WTC11 (cell line): Measurements from ENCODE around the gene SNPH. TPM values are rescaled to one million over a fixed set of nuclear protein-coding genes. Genes with fewer than 3 reads are reported as not detected.

Experiments used
- ATAC-seq: fragments of 200-7000 bp; cut with Tn5 transposase; 2 replicates; pipeline ENCODE4 v1.10.0; 2021; ENCODE audit warnings: mild to moderate bottlenecking, moderate library complexity
- CTCF ChIA-PET: fragments of 300-600 bp; sonication (Branson Sonifier 250); formaldehyde crosslinking; loops from one replicate; lab custom pipeline; 2021; ENCODE audit warnings: antibody characterized with exemption; lab: Charles Lee
- POLR2A ChIA-PET: fragments of 350-600 bp; sonication (Branson Sonifier 250); formaldehyde crosslinking; loops from one replicate; lab custom pipeline; 2021; ENCODE audit warnings: antibody characterized with exemption; lab: Charles Lee
- DNase-seq: peaks from one replicate; pipeline ENCODE4 v3.0.0; 2021; ENCODE audit warnings: low spot score
- H3K27ac Mint-ChIP-seq: 2 replicates; pipeline ENCODE4 v1.8.0; 2021; ENCODE audit warnings: mixed read lengths
- H3K27me3 Mint-ChIP-seq: 2 replicates; pipeline ENCODE4 v1.8.0; 2021; ENCODE audit warnings: low read depth, mild to moderate bottlenecking, moderate library complexity, mixed read lengths
- H3K36me3 Mint-ChIP-seq: 2 replicates; pipeline ENCODE4 v1.8.0; 2021; ENCODE audit warnings: mixed read lengths
- H3K4me1 Mint-ChIP-seq: 2 replicates; pipeline ENCODE4 v1.8.0; 2022; ENCODE audit warnings: mixed read lengths
- H3K4me3 Mint-ChIP-seq: 2 replicates; pipeline ENCODE4 v1.8.0; 2021; ENCODE audit warnings: mild to moderate bottlenecking, moderate library complexity, mixed read lengths
- H3K9me3 Mint-ChIP-seq: 2 replicates; pipeline ENCODE4 v1.8.0; 2021; ENCODE audit warnings: mixed read lengths
- ARID4B ChIP-seq: sonication (generic); formaldehyde crosslinking; IDR thresholded peaks from 2 replicates; pipeline ENCODE4 v1.8.0; 2023; ENCODE audit warnings: missing genetic modification reagents, mild to moderate bottlenecking, borderline replicate concordance
- CREB1 ChIP-seq: sonication (generic); formaldehyde crosslinking; IDR thresholded peaks from 2 replicates; pipeline ENCODE4 v1.8.0; 2023; ENCODE audit warnings: mild to moderate bottlenecking, missing genetic modification reagents
- CREM ChIP-seq: sonication (generic); formaldehyde crosslinking; IDR thresholded peaks from 2 replicates; pipeline ENCODE4 v1.8.1; 2022; ENCODE audit warnings: mild to moderate bottlenecking, missing genetic modification reagents, moderate library complexity
- E2F4 ChIP-seq: sonication (generic); formaldehyde crosslinking; IDR thresholded peaks from 2 replicates; pipeline ENCODE4 v1.8.1; 2022; ENCODE audit warnings: low read depth, mild to moderate bottlenecking, moderate library complexity, missing genetic modification reagents, borderline replicate concordance
- EMX1 ChIP-seq: fragments of 250-450 bp; sonication (Bioruptor Pico); IDR thresholded peaks from 2 replicates; pipeline ENCODE4 v1.8.0; 2021; ENCODE audit warnings: mild to moderate bottlenecking
- ESRRA ChIP-seq: sonication (generic); formaldehyde crosslinking; IDR thresholded peaks from 2 replicates; pipeline ENCODE4 v1.8.1; 2022; ENCODE audit warnings: mild to moderate bottlenecking, missing genetic modification reagents, borderline replicate concordance
- FOXP1 ChIP-seq: sonication (generic); formaldehyde crosslinking; IDR thresholded peaks from 2 replicates; pipeline ENCODE4 v1.8.0; 2022; ENCODE audit warnings: missing genetic modification reagents, mild to moderate bottlenecking, moderate library complexity, borderline replicate concordance
- FOXP4 ChIP-seq: sonication (generic); formaldehyde crosslinking; IDR thresholded peaks from 2 replicates; pipeline ENCODE4 v1.8.0; 2022; ENCODE audit warnings: mild to moderate bottlenecking, missing genetic modification reagents
- IRF2 ChIP-seq: sonication (generic); formaldehyde crosslinking; IDR thresholded peaks from 2 replicates; pipeline ENCODE4 v1.8.0; 2022; ENCODE audit warnings: low read depth, missing genetic modification reagents, borderline replicate concordance
- JUN ChIP-seq: sonication (generic); formaldehyde crosslinking; IDR thresholded peaks from 2 replicates; pipeline ENCODE4 v1.8.0; 2023; ENCODE audit warnings: mild to moderate bottlenecking, missing genetic modification reagents
- MAX ChIP-seq: sonication (generic); formaldehyde crosslinking; IDR thresholded peaks from 2 replicates; pipeline ENCODE4 v1.8.0; 2022; ENCODE audit warnings: mild to moderate bottlenecking, missing genetic modification reagents
- MYBL2 ChIP-seq: sonication (generic); formaldehyde crosslinking; IDR thresholded peaks from 2 replicates; pipeline ENCODE4 v1.8.1; 2023; ENCODE audit warnings: mild to moderate bottlenecking, moderate library complexity, missing genetic modification reagents
- NFATC4 ChIP-seq: fragments of 250-450 bp; sonication (Bioruptor Pico); IDR thresholded peaks from 2 replicates; pipeline ENCODE4 v1.9.0; 2021; ENCODE audit warnings: mild to moderate bottlenecking
- NFYB ChIP-seq: sonication (generic); formaldehyde crosslinking; conservative IDR thresholded peaks from 2 replicates; pipeline ENCODE4 v1.8.0; 2022; ENCODE audit warnings: low read depth, missing genetic modification reagents
- NR2C2 ChIP-seq: sonication (generic); formaldehyde crosslinking; IDR thresholded peaks from 2 replicates; pipeline ENCODE4 v1.8.0; 2022; ENCODE audit warnings: mild to moderate bottlenecking, missing genetic modification reagents
- PREB ChIP-seq: sonication (generic); formaldehyde crosslinking; IDR thresholded peaks from 2 replicates; pipeline ENCODE4 v1.8.1; 2022; ENCODE audit warnings: mild to moderate bottlenecking, missing genetic modification reagents, moderate library complexity, borderline replicate concordance
- RELA ChIP-seq: sonication (generic); formaldehyde crosslinking; IDR thresholded peaks from 2 replicates; pipeline ENCODE4 v1.8.1; 2022; ENCODE audit warnings: missing genetic modification reagents, mild to moderate bottlenecking, borderline replicate concordance
- SMAD3 ChIP-seq: sonication (generic); formaldehyde crosslinking; IDR thresholded peaks from 2 replicates; pipeline ENCODE4 v1.8.0; 2022; ENCODE audit warnings: missing genetic modification reagents, mild to moderate bottlenecking, borderline replicate concordance
- TEAD1 ChIP-seq: sonication (generic); formaldehyde crosslinking; IDR thresholded peaks from 2 replicates; pipeline ENCODE4 v1.8.0; 2022; ENCODE audit warnings: mild to moderate bottlenecking, missing genetic modification reagents
- ZNF138 ChIP-seq: sonication (generic); formaldehyde crosslinking; conservative IDR thresholded peaks from 2 replicates; pipeline ENCODE4 v1.8.1; 2022; ENCODE audit warnings: mild to moderate bottlenecking, moderate library complexity, missing genetic modification reagents
- ZNF232 ChIP-seq: sonication (generic); formaldehyde crosslinking; IDR thresholded peaks from 2 replicates; pipeline ENCODE4 v1.8.0; 2022; ENCODE audit warnings: mild to moderate bottlenecking, missing genetic modification reagents
- ZNF263 ChIP-seq: sonication (generic); formaldehyde crosslinking; IDR thresholded peaks from 2 replicates; pipeline ENCODE4 v1.8.1; 2022; ENCODE audit warnings: low read depth, mild to moderate bottlenecking, moderate library complexity, missing genetic modification reagents
- ZNF317 ChIP-seq: sonication (generic); formaldehyde crosslinking; IDR thresholded peaks from 2 replicates; pipeline ENCODE4 v1.8.1; 2023; ENCODE audit warnings: low read depth, mild to moderate bottlenecking, moderate library complexity, missing genetic modification reagents, borderline replicate concordance
- ZNF512 ChIP-seq: sonication (generic); formaldehyde crosslinking; IDR thresholded peaks from 2 replicates; pipeline ENCODE4 v1.8.1; 2022; ENCODE audit warnings: missing genetic modification reagents, borderline replicate concordance
- ZNF671 ChIP-seq: fragments of 250-450 bp; sonication (Bioruptor Pico); IDR thresholded peaks from 2 replicates; pipeline ENCODE4 v1.8.0; 2021; ENCODE audit warnings: mild to moderate bottlenecking
- total RNA-seq: library from RNA; stranded (reverse); gene quantifications from 3 replicates; pipeline ENCODE4 v1.2.3, GENCODE V29; 2021

Gene SNPH
- total RNA-seq, 1 experiment from 2014 or later = 3.5 TPM

GRCh38 chr20:1240549-1240948 lies 25.5 kb upstream of the SNPH start:
- H3K27me3 Mint-ChIP-seq = peaks cover 29% of the 10 kb centered on the region
- H3K4me3 Mint-ChIP-seq = no peak overlapping the region
- TF ChIP-seq ZNF671 (CRISPR knock-in tag) (no peak), EMX1 (CRISPR knock-in tag) (no peak), TEAD1 (CRISPR knock-in tag) (no peak), SMAD3 (CRISPR knock-in tag) (no peak), MAX (no peak), ESRRA (CRISPR knock-in tag) (no peak), IRF2 (CRISPR knock-in tag) (no peak), FOXP1 (no peak), ZNF232 (CRISPR knock-in tag) (no peak), NFATC4 (CRISPR knock-in tag) (no peak), ZNF512 (no peak)
- no peak for ATAC-seq
- no peak for DNase-seq
- no peak overlapping the region for H3K27ac Mint-ChIP-seq
- ChIA-PET POLR2A (no interaction called here), CTCF (interaction anchor here (1.3 to 1.7 kb wide), 3 partner anchors 59 to 126 kb away, joined by 3 to 5 read pairs (median 4); no protein-coding TSS in a partner anchor)
- H3K36me3 Mint-ChIP-seq = no peaks in the 10 kb centered on the region
- H3K9me3 Mint-ChIP-seq = no peaks in the 10 kb centered on the region
- H3K4me1 Mint-ChIP-seq = no peaks in the 10 kb centered on the region

GRCh38 chr20:1241456-1241855 lies 24.6 kb upstream of the SNPH start:
- ChIA-PET CTCF (interaction anchor here (1.3 to 1.7 kb wide), 3 partner anchors 58 to 127 kb away, joined by 3 to 5 read pairs (median 4); no protein-coding TSS in a partner anchor), POLR2A (no interaction called here)
- H3K27me3 Mint-ChIP-seq = peaks cover 25% of the 10 kb centered on the region
- H3K27ac Mint-ChIP-seq = no peak overlapping the region
- H3K9me3 Mint-ChIP-seq = no peaks in the 10 kb centered on the region
- DNase-seq = no peak
- no peaks in the 10 kb centered on the region for H3K36me3 Mint-ChIP-seq
- no peak for ATAC-seq
- H3K4me3 Mint-ChIP-seq = no peak overlapping the region
- no peaks in the 10 kb centered on the region for H3K4me1 Mint-ChIP-seq
- no peak for TF ChIP-seq RELA (CRISPR knock-in tag)
- no peak for TF ChIP-seq ZNF671 (CRISPR knock-in tag)
- no peak for TF ChIP-seq ZNF263 (CRISPR knock-in tag)
- no peak for TF ChIP-seq CREB1 (CRISPR knock-in tag)
- TF ChIP-seq NFYB = no peak
- TF ChIP-seq JUN (CRISPR knock-in tag) = no peak
- no peak for TF ChIP-seq PREB (CRISPR knock-in tag)
- no peak for TF ChIP-seq ZNF138
- TF ChIP-seq E2F4 (CRISPR knock-in tag) = no peak
- TF ChIP-seq ARID4B = no peak
- TF ChIP-seq NR2C2 (CRISPR knock-in tag) = no peak
- no peak for TF ChIP-seq MYBL2 (CRISPR knock-in tag)
- TF ChIP-seq FOXP4 = no peak
- TF ChIP-seq CREM (CRISPR knock-in tag) = no peak
- TF ChIP-seq ZNF317 (CRISPR knock-in tag) = no peak
